HG03469 (cell line): Measurements from ENCODE around the gene GPR107.

ENCODE experiments used
- ATAC-seq: cut with Tn5 transposase; IDR thresholded peaks from one replicate; pipeline ENCODE4 v1.9.1; 2021; ENCODE audit warnings: mild to moderate bottlenecking, moderate library complexity, moderate number of reproducible peaks; ENCODE audit not compliant: unreplicated experiment

The GPR107 gene

DNA sequence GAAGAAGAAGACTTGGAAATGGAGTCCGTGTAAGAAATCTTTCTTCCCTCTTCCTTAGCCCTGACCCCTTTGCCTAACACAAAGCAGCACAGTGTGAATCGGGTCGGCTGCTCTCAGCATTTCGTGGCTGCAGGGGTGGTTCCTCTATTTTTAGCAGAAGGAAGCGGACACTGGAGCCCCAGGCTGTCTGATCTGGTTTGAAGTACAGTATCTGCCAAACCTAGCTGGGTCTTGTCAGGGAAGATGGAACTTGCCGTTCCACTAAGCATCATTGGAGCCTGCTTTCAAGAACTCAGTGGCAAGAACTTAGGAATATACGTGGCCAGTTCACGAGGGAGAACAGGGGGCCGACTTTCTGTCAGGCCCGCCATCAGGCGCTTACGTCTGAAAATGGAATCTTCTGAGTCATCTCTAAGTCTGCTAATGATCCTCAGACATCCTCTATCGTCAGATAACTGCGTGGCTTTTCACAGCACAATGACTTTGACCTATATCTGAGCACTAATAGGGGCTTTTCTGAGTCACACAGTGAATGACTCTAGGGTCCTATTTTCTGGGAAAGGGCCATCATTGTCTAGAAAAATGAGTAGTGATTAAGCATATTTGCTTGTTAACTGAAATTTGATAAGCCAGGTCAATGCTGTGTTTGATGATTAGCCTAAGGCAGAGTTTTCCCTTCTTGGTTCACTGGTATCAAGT lies 75.2 kb downstream of the GPR107 start:
- peak; percentile 49 for ATAC-seq

- no peak for ATAC-seq
These were observed 75.8 kb downstream of the GPR107 start for GRCh38 chr9:130129432-130130061.

DNA sequence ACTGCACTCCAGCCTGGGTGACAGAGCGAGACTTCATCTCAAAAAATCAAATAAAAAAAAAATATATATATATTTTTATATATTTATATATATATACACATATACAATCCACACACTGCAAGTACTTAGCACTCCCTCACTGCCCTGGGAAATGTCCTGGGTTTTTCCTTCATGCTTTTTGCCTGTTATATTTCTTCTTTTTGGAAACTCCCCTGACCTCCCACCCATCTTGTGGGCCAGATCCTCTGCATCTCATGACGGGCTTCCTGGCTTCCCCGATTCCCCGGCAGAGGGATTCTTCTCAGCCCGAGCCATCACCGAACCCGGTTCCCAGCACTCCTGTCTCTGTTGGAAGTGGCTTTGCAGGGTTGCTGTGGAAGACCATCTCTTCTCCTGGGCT lies 79.0 kb downstream of the GPR107 start:
- ATAC-seq: no peak

DNA sequence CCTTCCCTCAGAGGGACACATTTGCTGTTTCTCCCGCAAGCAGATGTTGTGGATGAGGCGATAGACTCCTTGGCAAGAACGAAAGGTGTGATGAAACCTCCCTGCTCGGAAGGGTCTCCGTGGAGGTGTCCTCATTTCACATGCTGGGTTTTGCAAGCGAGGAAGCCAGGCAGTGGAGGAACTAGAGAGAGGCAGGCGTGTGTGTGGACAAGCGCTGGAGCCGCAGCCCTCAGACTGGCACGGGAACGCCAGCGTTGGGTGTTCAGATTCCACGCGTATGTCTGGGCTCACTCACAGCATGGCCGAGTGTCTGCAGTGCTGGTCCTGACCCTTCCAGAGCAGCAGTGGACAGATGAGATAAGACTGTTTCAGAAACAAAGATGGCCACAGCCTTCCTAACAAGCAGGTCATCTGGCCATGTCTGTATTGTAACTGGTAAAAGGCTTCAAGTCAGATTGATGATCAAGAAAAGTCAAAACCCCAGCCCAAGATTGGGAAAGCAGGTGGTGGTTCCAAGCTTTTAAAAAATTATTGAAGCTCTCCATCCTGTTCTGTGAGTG lies 83.5 kb downstream of the GPR107 start:
- no peak for ATAC-seq

GRCh38 chr9:130137641-130138081 lies 84.0 kb downstream of the GPR107 start:
- no peak for ATAC-seq

DNA sequence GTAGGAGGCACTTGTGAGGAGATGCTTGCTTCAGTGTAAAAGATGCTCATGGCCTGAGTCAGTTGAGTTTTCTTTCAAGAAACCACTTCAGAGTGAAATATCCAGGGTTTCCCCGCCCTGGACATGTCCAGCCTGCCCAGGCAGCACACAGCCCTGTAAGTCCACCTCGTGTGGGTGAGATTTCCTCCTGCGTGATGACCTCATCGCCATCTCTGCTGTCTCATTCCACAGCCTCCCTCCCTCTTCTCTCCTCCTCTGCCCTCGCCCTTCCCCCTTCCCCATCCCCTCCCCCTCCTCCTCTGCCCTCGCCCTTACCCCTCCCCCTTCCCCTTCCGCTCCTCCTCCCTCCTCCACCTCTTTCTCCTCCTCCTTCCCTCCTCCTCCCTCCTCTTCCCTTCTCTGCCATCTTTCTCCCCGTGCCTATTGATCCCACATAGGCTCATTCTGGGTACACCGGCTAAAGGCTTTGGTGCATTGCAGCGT lies 84.5 kb downstream of the GPR107 start:
- ATAC-seq: no peak

DNA sequence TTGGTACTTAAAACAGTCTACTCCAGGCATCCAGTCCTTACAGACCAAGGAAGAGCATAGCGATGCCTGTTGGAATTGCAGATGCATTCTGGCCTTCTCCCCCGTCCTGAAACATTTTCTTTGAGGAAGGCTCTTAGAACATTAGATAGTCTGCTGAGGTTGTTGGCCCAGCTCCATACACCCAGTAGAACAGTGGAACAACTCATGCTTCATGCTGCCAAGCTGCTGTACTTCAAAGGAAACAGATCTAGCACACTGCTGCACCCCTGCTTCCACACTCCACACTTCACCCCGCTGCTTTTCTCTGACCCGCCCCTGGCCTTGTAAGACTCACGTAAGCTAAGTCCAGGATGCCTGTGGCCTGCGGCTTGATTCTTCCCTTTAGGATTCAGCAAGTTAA lies 85.1 kb downstream of the GPR107 start:
- ATAC-seq: no peak

DNA sequence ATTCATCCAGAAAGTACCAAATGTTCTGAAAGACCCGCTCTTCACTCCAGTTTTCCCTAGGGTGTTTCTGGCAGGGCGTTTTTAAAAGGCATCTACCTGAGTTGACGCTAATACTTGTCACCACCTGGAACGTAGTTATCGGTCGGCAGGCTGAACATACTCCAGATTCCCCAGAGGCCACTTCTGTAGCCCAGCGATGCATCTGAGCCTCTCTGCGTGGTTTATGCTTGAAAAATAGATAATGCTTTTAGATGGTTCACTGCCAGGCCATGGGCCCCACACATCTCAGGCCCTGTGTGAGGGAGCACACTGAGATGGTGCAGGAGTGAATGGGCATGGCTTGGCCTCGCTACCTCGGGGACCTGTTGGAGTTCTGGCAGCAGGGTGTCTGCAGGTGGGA lies 85.5 kb downstream of the GPR107 start:
- ATAC-seq: no peak

DNA sequence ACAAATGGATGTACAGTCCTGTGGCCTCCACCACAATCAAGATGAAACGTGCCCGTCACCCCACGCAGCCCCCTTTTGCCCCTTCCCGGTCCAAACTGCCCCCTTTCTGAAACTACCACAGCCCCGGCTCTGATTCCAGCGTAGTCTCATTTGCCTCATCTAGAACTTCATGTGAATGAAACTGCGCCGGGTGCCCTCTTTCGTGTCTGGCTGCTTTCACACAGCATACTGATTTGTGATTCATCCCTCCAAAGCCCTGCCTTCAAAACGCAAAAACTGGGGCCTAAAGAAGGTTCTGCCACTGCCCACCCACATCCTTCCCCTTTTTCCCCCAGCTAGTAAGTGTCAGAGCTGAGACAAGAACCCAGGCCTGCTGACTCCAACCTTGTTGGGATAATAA lies 87.0 kb downstream of the GPR107 start:
- ATAC-seq: no peak

- ATAC-seq: no peak
These were observed 88.3 kb downstream of the GPR107 start for GRCh38 chr9:130142056-130142455.

- ATAC-seq: no peak
These were observed 88.9 kb downstream of the GPR107 start for GRCh38 chr9:130142641-130143040.

- ATAC-seq: no peak
These were observed 89.7 kb downstream of the GPR107 start for GRCh38 chr9:130143279-130143893.

- ATAC-seq: no peak
These were observed 90.3 kb downstream of the GPR107 start for GRCh38 chr9:130143958-130144366.

DNA sequence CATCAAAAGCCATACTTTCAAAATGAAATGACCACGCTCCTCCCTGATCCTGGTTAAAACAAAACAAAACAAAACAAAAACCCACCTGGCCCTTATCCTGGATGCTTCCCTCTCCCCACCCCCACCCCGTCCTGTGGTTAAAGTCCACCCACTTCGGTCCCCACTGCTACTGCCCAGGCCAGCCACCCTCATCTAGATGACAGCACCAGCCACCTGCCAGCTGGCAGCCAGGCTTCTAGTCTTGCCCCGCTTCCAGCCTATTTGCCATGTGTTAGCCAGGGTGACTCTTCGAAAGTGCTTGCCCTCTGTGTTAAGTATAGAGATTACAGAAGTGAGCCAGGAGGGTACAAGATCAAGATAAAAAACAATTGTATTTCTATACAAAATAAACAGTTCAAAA lies 91.0 kb downstream of the GPR107 start:
- ATAC-seq: no peak

DNA sequence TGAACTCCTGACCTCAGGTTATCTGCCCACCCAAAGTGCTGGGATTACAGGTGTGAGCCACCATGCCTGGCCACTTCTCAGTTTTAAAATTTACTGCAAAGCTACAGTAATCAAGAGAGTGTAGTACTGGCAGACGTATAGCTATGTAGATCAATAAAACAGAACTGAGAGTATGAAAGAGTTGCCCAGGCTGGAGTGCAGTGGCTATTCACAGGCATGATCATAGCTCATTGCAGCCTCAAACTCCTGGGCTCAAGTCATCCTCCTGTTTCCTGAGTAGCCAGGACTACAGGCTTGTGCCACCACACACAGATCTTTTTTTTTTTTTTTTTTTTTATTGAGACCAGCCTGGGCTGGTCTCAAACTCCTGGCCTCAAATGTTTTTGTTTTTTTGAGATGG lies 92.0 kb downstream of the GPR107 start:
- no peak for ATAC-seq

DNA sequence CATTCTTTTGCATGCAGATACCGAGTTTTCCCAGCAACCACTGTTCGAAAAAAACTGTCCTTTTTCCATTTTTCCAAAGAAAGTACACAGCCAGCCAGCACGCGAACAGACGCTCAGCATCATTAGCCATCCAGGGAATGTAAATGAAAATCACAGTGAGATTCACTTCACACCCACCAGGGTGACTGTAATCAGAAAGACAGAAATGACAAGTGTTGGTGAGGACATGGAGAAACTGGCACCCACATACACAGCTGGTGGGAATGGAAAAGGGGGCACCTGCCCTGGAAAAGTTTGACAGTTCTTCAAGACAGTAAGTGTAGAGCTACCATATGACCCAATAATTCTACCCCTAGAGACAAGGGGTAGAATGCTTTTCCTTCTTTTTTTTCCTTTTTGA lies 93.5 kb downstream of the GPR107 start:
- ATAC-seq: no peak

DNA sequence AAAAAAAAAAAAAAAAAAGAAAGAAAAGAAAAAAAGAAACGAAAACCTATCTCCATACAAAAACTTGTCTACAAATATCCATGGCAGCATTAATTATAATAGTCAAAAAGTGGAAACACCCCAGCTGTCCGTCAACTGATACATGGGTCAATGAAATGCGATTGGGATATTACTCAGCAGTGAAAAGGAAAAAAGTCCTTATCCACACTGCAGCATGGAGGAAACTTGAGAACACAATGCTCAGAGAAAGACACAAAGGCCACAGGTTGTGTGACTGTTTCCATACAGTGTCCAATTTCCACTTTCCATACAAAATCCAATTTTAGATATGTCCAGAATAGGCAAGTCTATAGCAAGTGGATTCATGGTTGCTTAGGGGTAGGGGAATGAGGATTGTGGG lies 94.2 kb downstream of the GPR107 start:
- ATAC-seq: no peak

GRCh38 chr9:130149031-130149430 lies 95.3 kb downstream of the GPR107 start:
- no peak for ATAC-seq

DNA sequence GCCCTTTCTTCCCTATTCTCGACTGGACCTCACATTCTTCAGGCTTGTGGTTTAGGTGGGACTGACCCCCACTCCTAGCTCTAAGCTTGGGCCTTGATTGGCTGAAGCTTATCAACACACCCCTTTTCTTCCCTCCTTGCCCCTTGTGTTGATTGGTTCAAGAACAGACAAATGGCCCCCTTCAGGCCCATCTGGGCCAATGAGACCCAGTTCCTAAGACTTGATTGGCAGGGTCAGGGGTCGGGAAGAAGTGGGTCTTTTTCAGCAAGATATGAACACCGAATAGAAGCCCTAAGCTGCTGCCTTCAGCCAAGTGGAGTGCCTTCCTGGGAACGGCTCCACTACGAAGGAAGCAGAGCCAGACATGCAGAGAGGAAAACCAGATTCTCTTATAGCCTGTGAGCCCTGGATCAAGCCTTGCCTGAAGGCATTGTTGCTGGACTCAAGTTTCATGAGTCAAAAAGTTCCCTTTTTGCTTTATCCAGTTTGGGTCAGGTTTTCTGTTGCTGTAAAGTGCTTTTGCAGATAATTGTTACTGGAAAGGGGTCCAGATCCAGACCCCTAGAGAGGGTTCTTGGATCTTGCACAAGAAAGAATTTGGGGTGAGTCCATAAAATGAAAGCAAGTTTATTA lies 96.1 kb downstream of the GPR107 start:
- no peak for ATAC-seq

DNA sequence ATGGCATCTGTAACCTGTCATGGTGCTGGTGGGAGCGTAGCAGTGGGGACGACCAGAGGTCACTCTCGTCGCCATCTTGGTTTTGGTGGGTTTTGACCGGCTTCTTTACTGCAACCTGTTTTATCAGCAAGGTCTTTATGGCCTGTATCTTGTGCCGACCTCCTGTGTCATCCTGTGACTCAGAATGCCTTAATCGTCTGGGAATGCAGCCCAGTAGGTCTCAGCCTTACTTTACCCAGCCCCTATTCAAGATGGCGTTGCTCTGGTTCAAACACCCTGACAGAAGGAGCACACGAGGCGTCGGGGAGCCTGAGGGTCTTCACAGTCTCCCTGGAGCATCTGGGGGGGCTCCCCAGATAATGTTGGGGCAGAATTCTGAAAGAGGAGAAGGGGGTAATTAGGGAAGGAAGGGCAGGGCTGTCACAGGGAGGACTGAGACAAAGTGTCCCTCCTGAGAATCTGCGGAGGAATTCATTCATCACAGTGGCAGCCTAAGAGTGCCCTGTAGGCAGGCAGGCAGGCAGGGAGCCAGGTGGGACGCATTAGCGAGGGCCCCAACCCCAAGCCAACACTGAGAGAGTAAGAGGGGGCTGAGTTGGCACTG lies 97.2 kb downstream of the GPR107 start:
- ATAC-seq: no peak

GRCh38 chr9:130154816-130155215 lies 101.1 kb downstream of the GPR107 start:
- no peak for ATAC-seq
